H1 (cell line): ENCODE measurements around the gene SEC24A. TPM values are rescaled to one million over a fixed set of nuclear protein-coding genes. Genes with fewer than 3 reads are reported as not detected.

Experiments used
- BACH1 ChIP-seq: IDR thresholded peaks from 2 replicates; pipeline ENCODE4 v1.6.1; 2012; ENCODE audit warnings: low read length, improper control_type of control experiment
- CBX8 ChIP-seq: fragments of 300-800, 300-1000 bp; sonication (generic); IDR thresholded peaks from 2 replicates; pipeline ENCODE4 v1.7.1; 2016; ENCODE audit warnings: low read depth, low read length, borderline replicate concordance
- CHD1 ChIP-seq: IDR thresholded peaks from 2 replicates; pipeline ENCODE4 v1.6.1; 2012; ENCODE audit warnings: low read depth, low read length, improper control_type of control experiment
- CHD2 ChIP-seq: IDR thresholded peaks from 2 replicates; pipeline ENCODE4 v1.6.1; 2012; ENCODE audit warnings: low read length, improper control_type of control experiment
- CHD7 ChIP-seq: fragments of 300-600 bp; sonication (generic); IDR thresholded peaks from 2 replicates; pipeline ENCODE4 v1.7.1; 2012; ENCODE audit warnings: low read length, moderate library complexity, mild to moderate bottlenecking, inconsistent platforms; ENCODE audit not compliant: insufficient replicate concordance
- PHF8 ChIP-seq: fragments of 200-600 bp; sonication (generic); conservative IDR thresholded peaks from 2 replicates; pipeline ENCODE4 v1.7.1; 2012; ENCODE audit warnings: low read depth, mild to moderate bottlenecking, inconsistent platforms, low read length, moderate library complexity
- RBBP5 ChIP-seq: IDR thresholded peaks from 2 replicates; pipeline ENCODE4 v1.7.1; 2012; ENCODE audit warnings: low read depth, mild to moderate bottlenecking, inconsistent platforms, low read length, moderate library complexity, borderline replicate concordance
- SP1 ChIP-seq: IDR thresholded peaks from 2 replicates; pipeline ENCODE4 v1.6.1; 2011; ENCODE audit warnings: low read depth, low read length
- SP2 ChIP-seq: IDR thresholded peaks from 2 replicates; pipeline ENCODE4 v1.6.1; 2012; ENCODE audit warnings: mild to moderate bottlenecking, low read length, inconsistent platforms
- polyA plus RNA-seq, 7 experiments: library from polyadenylated mRNA; depleted of rRNA in 3 of 7; stranded (reverse) in 5 of 7; unstranded in 2 of 7; fragments of >200 nt in 5 of 7; fragments of 200-250 nt in 2 of 7; gene quantifications; 1 replicate in 5 of 7; 2 replicates in 1 of 7; 4 replicates in 1 of 7; pipeline versions ENCODE4 v1.2.1 to v1.2.3, GENCODE V29; 2011 to 2013; ENCODE audit warnings: missing spikeins in 2 of 7, mixed read lengths in 2 of 7
- total RNA-seq: library from RNA; stranded (reverse); fragmentation: NEBNext Ultra II Directional; extraction: Animal tissue kit (Norgen Biotek cat#: 25700); gene quantifications from 2 replicates; pipeline ENCODE4 v1.2.1, GENCODE V29; 2021

Gene SEC24A
- total and polyA plus RNA-seq, 2 of the 8 experiments (the other 6 are each of a cell fraction or from before 2014, with no cell fraction given): 18.8 to 33.7 TPM

GRCh38 chr5:134608555-134608954, 40.0 kb upstream of the SEC24A start (continued):
- TF ChIP-seq CHD7 (no peak), CHD2 (no peak), SP2 (no peak), SP1 (no peak), RBBP5 (no peak), CHD1 (no peak), BACH1 (no peak), PHF8 (no peak), CBX8 (no peak)
